Ovary (tissue), 9 donors: ENCODE results near the gene PALLD. TPM values are rescaled to one million over a fixed set of nuclear protein-coding genes. Genes with fewer than 3 reads are reported as not detected.
A peak's percentile ranks its signal among the peaks of the same experiment; 100 is the strongest.

Experiments
- DNase-seq, 5 donors: peaks; one replicate each; pipeline ENCODE4 v3.0.0-alpha.2; 2019 to 2020
- H3K27ac ChIP-seq, 2 donors: fragments of 200-600 bp; one replicate each; pipeline versions ENCODE4 v1.5.1 to v1.8.0; 2019 to 2022
- H3K27me3 ChIP-seq: fragments of 200-600 bp; one replicate; pipeline ENCODE4 v1.8.0; 2022
- H3K36me3 ChIP-seq: fragments of 200-600 bp; sonication (generic); one replicate; pipeline ENCODE4 v1.5.1; 2019
- H3K4me1 ChIP-seq: one replicate; pipeline ENCODE4 v1.8.1; 2013; ENCODE audit warnings: mild to moderate bottlenecking, moderate library complexity; ENCODE audit not compliant: insufficient read depth
- H3K4me3 ChIP-seq: fragments of 200-600 bp; sonication (generic); one replicate; pipeline ENCODE4 v1.5.1; 2017
- H3K9me3 ChIP-seq, 2 donors: fragments of 200-600 bp in 1 of 2; sonication (generic) in 1 of 2; one replicate each; pipeline versions ENCODE4 v1.5.1 to v1.8.1; 2013 to 2019; ENCODE audit warnings: mild to moderate bottlenecking in 1 of 2, moderate library complexity in 1 of 2
- CTCF ChIP-seq, 3 donors: fragments of 450-650 bp in 2 of 3; fragments of 200-600 bp in 1 of 3; IDR thresholded peaks; one replicate each; pipeline versions ENCODE4 v1.5.1 to v1.8.0; 2016 to 2022; ENCODE audit warnings: antibody characterized with exemption in 3 of 3, mild to moderate bottlenecking in 1 of 3
- EP300 ChIP-seq: sonication (generic); formaldehyde crosslinking; IDR thresholded peaks from one replicate; pipeline ENCODE4 v1.6.1; 2017; ENCODE audit warnings: antibody characterized with exemption
- POLR2A ChIP-seq: fragments of 450-650 bp; IDR thresholded peaks from one replicate; pipeline ENCODE4 v1.6.1; 2017; ENCODE audit warnings: antibody characterized with exemption, mild to moderate bottlenecking, moderate library complexity
- WGBS, 3 donors: extraction: QIAGEN DNeasy Blood & Tissue Kit in 1 of 3; methylation state at CpG; one replicate each; pipeline versions ENCODE4 v1.1.5 to v1.1.7; 2013 to 2017; 5-methylcytosine and 5-hydroxymethylcytosine counted together
- intact Hi-C, 4 donors: fragments of 100-400 bp; cut with DNase I; formaldehyde crosslinking; loops; one replicate each; pipeline versions ENCODE4 v1.11.0 to v1.15.1; 2022 to 2023
- polyA plus RNA-seq, 2 donors: library from polyadenylated mRNA; stranded (reverse); fragments of 200-250 nt in 1 of 2; fragments of 350-450 nt in 1 of 2; fragmentation: Illumina TruSeq in 1 of 2; extraction: RNeasy Lipid Tissue Mini Kit (QIAGEN cat#74804) in 1 of 2; gene quantifications; one replicate each; pipeline ENCODE4 v1.2.3, GENCODE V29; 2013 to 2014
- total RNA-seq, 7 donors: library from RNA; depleted of rRNA in 2 of 7; stranded (reverse); fragments of >200 nt in 2 of 7; fragmentation: NEBNext Ultra II Directional in 3 of 7; extraction: Animal tissue kit (Norgen Biotek cat#: 25700) in 3 of 7; gene quantifications; one replicate each; pipeline versions ENCODE4 v1.1.0 to v1.2.4, GENCODE V29; 2016 to 2023
- donor health status: DM: no; HTN: no; CAD: no; lungs with moderate emphysema.
- donor health status: DM: no; HTN: no; CAD: no.
- donor health status: Bipolar disorder and iron deficiency.
- donor health status: DM: yes; HTN: yes; CAD: no.
- donor health status: DM: no; HTN: no; CAD: no.
- donor health status: DM: yes; HTN: yes; CAD: no.

The PALLD gene
- total and polyA plus RNA-seq, 9 donors: 96.8 to 605 (median 137) TPM

DNA sequence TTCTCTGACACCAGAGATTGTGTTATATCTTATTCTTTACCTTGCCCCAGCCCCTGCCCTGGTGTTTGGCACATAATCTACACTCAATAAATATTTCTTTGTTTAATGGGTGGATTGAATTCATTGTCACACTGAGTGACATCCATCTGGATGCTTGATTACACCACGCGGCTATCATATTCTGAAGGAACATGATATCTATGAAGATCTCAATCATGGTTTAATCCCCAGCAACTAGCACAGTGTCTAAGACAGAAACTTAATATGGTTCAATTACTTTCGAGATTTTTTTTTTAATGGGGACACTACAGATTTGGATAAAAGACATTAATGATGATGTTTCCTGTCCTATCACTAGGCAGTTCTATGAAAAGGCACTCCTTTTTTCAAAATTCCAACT is 246.3 kb downstream of the PALLD start:
- WGBS, 3 donors: 93 to 95% (median 94%) methylated on average over 3 of the region's 3 CpGs
- TF ChIP-seq CTCF (IDR thresholded peaks at IDR 0.05): no peak
- TF ChIP-seq EP300: no peak
- Histone ChIP-seq H3K27ac (no peak overlapping the region), H3K36me3 (no peaks in the 10 kb centered on the region), H3K4me1 (no peaks in the 10 kb centered on the region), H3K27me3 (no peaks in the 10 kb centered on the region), H3K9me3 (no peaks in the 10 kb centered on the region), H3K4me3 (no peak overlapping the region)
- no peak for DNase-seq
- intact Hi-C loops: no loop called here

- Histone ChIP-seq H3K4me3 (no peak overlapping the region), H3K27me3 (no peaks in the 10 kb centered on the region), H3K36me3 (no peaks in the 10 kb centered on the region), H3K9me3 (no peaks in the 10 kb centered on the region), H3K27ac (no peak overlapping the region), H3K4me1 (no peaks in the 10 kb centered on the region)
- TF ChIP-seq CTCF (IDR thresholded peaks at IDR 0.05): no peak
- no peak for TF ChIP-seq EP300
- TF ChIP-seq POLR2A: no peak
- intact Hi-C loops: no loop called here
- peak in 1 of 5 donors; percentile 17 for DNase-seq
- WGBS, 3 donors: 19 to 49% (median 28%) methylated on average over 3 of the region's 3 CpGs
Measured at GRCh38 chr4:168743601-168744000, 246.7 kb downstream of the PALLD start.

DNA sequence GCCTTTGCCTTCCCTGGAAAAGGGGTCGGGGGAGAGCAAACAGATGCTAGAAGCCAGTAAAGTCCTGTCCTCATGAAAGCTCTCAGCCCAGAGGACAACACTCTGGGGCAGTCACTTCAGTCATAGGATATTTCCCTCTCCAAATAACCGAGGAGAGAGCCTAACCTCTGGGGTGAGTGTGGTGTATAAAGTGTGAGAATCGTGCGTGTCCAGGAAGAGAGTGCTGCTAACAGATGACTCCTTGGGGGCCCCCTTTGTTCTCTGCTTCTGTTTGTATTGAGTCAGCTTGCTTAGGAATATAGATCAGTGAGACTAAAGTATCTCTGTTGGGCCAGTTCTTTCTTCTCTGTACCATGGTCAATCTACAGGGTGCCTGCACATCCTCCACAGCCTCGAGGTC is 247.2 kb downstream of the PALLD start:
- TF ChIP-seq POLR2A: no peak
- TF ChIP-seq CTCF (IDR thresholded peaks at IDR 0.05): no peak
- no peak for TF ChIP-seq EP300
- intact Hi-C loops: no loop called here
- H3K4me3 ChIP-seq: no peak overlapping the region
- no peak for DNase-seq
- H3K36me3 ChIP-seq: no peaks in the 10 kb centered on the region
- no peaks in the 10 kb centered on the region for H3K9me3 ChIP-seq
- WGBS, 3 donors: 54 to 60% (median 55%) methylated on average over 5 of the region's 5 CpGs
- H3K27me3 ChIP-seq: no peaks in the 10 kb centered on the region
- H3K27ac ChIP-seq: no peak overlapping the region
- no peaks in the 10 kb centered on the region for H3K4me1 ChIP-seq

GRCh38 chr4:168748807-168749206 is 252.0 kb downstream of the PALLD start:
- intact Hi-C loops: no loop called here
- Histone ChIP-seq H3K27ac (no peak overlapping the region), H3K27me3 (no peaks in the 10 kb centered on the region), H3K36me3 (no peaks in the 10 kb centered on the region), H3K9me3 (no peaks in the 10 kb centered on the region), H3K4me1 (no peaks in the 10 kb centered on the region), H3K4me3 (no peak overlapping the region)
- no peak for DNase-seq
- TF ChIP-seq EP300 (no peak), POLR2A (no peak), CTCF (IDR thresholded peaks at IDR 0.05) (no peak)
- WGBS, 3 donors: 79 to 98% (median 85%) methylated on average over 1 of the region's 1 CpG
